Esophagus squamous epithelium (tissue), 5 donors: ENCODE measurements around the gene TFAP2A. TPM values are rescaled to one million over a fixed set of nuclear protein-coding genes. Genes with fewer than 3 reads are reported as not detected.

Experiments
- DNase-seq: peaks from one replicate; lab custom pipeline; 2025; lab: John Stamatoyannopoulos, UW
- H3K27ac ChIP-seq, 4 donors: fragments of 200-600 bp; sonication (generic); one replicate each; pipeline ENCODE4 v1.5.1; 2016 to 2019; ENCODE audit warnings: mild to moderate bottlenecking in 1 of 4
- H3K27me3 ChIP-seq, 4 donors: fragments of 200-600 bp; sonication (generic); 1 replicate in 3 of 4; 2 replicates in 1 of 4; pipeline versions ENCODE4 v1.5.1 to v1.6.0; 2017 to 2021; ENCODE audit warnings: antibody characterized with exemption in 1 of 4
- H3K36me3 ChIP-seq, 3 donors: fragments of 200-600 bp; sonication (generic); one replicate each; pipeline ENCODE4 v1.5.1; 2016 to 2019
- H3K4me1 ChIP-seq, 3 donors: fragments of 200-600 bp; sonication (generic); one replicate each; pipeline ENCODE4 v1.5.1; 2017 to 2019
- H3K4me3 ChIP-seq, 4 donors: fragments of 200-600 bp; sonication (generic); 1 replicate in 3 of 4; 2 replicates in 1 of 4; pipeline ENCODE4 v1.5.1; 2016 to 2019; ENCODE audit warnings: mild to moderate bottlenecking in 2 of 4, moderate library complexity in 1 of 4
- H3K9me3 ChIP-seq, 3 donors: fragments of 200-600 bp; sonication (generic); one replicate each; pipeline ENCODE4 v1.5.1; 2016 to 2019
- CTCF ChIP-seq, 6 experiments: fragments of 450-650 bp in 4 of 6; fragments of 200-600 bp in 2 of 6; sonication (generic) in 2 of 6; IDR thresholded peaks; one replicate each; pipeline ENCODE4 v1.5.1; 2016 to 2019; ENCODE audit warnings: antibody characterized with exemption in 6 of 6, mild to moderate bottlenecking in 4 of 6, moderate library complexity in 4 of 6
- POLR2A ChIP-seq, 4 donors: fragments of 450-650 bp; IDR thresholded peaks; one replicate each; pipeline ENCODE4 v1.6.1; 2017; ENCODE audit warnings: antibody characterized with exemption in 4 of 4, mild to moderate bottlenecking in 4 of 4, moderate library complexity in 3 of 4
- WGBS, 2 donors: methylation state at CpG; one replicate each; pipeline ENCODE4 v1.1.5; 2018; 5-methylcytosine and 5-hydroxymethylcytosine counted together
- intact Hi-C: fragments of 100-400 bp; cut with DNase I; formaldehyde crosslinking; loops from one replicate; pipeline ENCODE4 v1.15.0; 2022
- total RNA-seq, 4 donors: library from RNA; depleted of rRNA; stranded (reverse); fragments of >200 nt; gene quantifications; one replicate each; pipeline ENCODE4 v1.1.0, GENCODE V29; 2016
- donor health status: DM: yes; HTN: yes; CAD: no.

The TFAP2A gene
- total RNA-seq, 4 donors from 2014 or later: 11.6 to 39.1 (median 29.9) TPM

GRCh38 chr6:10393544-10394225, 21.2 kb downstream of the TFAP2A start:
- WGBS, 2 donors: 21 to 30% methylated on average over 8 of the region's 8 CpGs
- peaks cover 0 to 22% (median 0%) of the 10 kb centered on the region in 3 donors for H3K36me3 ChIP-seq
- H3K27ac ChIP-seq: no peak overlapping the region
- peaks cover 0 to 6% (median 0%) of the 10 kb centered on the region in 3 donors for H3K4me1 ChIP-seq
- intact Hi-C loops: no loop called here
- no peak overlapping the region for H3K4me3 ChIP-seq
- DNase-seq: no peak
- H3K9me3 ChIP-seq: no peaks in the 10 kb centered on the region
- no peak for TF ChIP-seq CTCF (IDR thresholded peaks at IDR 0.05)
- TF ChIP-seq POLR2A (IDR thresholded peaks at IDR 0.05): no peak
- H3K27me3 ChIP-seq: peaks cover 0 to 100% (median 5%) of the 10 kb centered on the region in 4 donors

GRCh38 chr6:10391799-10392198, 23.1 kb downstream of the TFAP2A start:
- intact Hi-C loops: no loop called here
- Histone ChIP-seq H3K4me1 (peaks cover 0 to 6% (median 0%) of the 10 kb centered on the region in 3 donors), H3K9me3 (no peaks in the 10 kb centered on the region), H3K36me3 (peaks cover 0 to 4% (median 0%) of the 10 kb centered on the region in 3 donors), H3K4me3 (no peak overlapping the region), H3K27ac (no peak overlapping the region), H3K27me3 (peaks cover 0 to 100% (median 5%) of the 10 kb centered on the region in 4 donors)
- DNase-seq: no peak
- 47 to 61% methylated on average over 10 of the region's 10 CpGs for WGBS, 2 donors
- TF ChIP-seq POLR2A (IDR thresholded peaks at IDR 0.05): no peak
- no peak for TF ChIP-seq CTCF (IDR thresholded peaks at IDR 0.05)

- Histone ChIP-seq H3K27me3 (peaks cover 0 to 100% (median 5%) of the 10 kb centered on the region in 4 donors), H3K36me3 (peaks cover 0 to 4% (median 0%) of the 10 kb centered on the region in 3 donors), H3K27ac (no peak overlapping the region), H3K9me3 (no peaks in the 10 kb centered on the region), H3K4me1 (peaks cover 0 to 6% (median 0%) of the 10 kb centered on the region in 3 donors), H3K4me3 (no peak overlapping the region)
- 40 to 46% methylated on average over 7 to 10 of the region's 10 CpGs for WGBS, 2 donors
- TF ChIP-seq POLR2A (IDR thresholded peaks at IDR 0.05) (no peak), CTCF (IDR thresholded peaks at IDR 0.05) (no peak)
- DNase-seq: no peak
- intact Hi-C loops: no loop called here
These were observed 23.6 kb downstream of the TFAP2A start for GRCh38 chr6:10391299-10391630.

DNA sequence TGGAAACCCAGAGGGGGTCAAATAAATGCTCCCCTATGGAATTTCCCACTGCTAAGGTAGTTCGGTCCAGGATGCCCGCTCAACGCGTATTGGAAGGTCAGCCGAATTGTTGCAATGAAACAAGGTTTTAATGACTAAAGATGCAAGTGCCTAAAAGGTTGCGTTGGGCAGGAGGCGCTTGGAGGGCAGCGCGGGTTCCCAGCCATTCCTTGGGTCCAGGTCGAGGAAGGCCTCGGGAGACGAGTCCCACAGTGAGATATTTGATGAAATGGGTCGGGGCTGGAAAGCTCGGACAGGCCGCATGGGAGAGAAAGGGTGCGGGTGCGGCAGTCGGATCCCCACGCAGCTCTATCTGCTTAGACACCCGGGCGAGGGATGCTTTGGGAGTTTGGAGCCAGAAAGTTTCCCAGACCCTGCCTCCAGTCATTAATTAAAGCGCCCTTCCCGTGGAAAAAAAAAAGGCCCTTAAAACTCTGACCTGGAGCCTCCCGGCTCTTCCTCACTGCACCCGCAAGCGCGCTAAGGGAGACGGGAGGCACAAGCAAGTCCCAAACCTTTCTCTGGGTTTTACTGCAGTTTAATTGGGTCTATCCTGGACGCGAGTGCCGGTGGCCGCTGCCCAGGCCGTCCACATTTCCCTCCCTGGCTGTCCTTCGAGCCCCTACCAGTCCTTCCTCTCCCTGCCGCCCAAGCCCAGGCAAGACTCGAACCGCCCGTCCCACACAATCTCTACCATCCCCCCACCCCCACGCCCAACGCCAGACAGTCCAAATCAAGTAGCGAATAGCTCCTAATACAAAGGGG, 24.2 kb downstream of the TFAP2A start:
- H3K27me3 ChIP-seq: peaks cover 0 to 100% (median 5%) of the 10 kb centered on the region in 4 donors
- intact Hi-C loops: no loop called here
- 52 to 69% methylated on average over 20 to 32 of the region's 41 CpGs for WGBS, 2 donors
- H3K4me1 ChIP-seq: peaks cover 0 to 6% (median 0%) of the 10 kb centered on the region in 3 donors
- no peak for TF ChIP-seq POLR2A (IDR thresholded peaks at IDR 0.05)
- TF ChIP-seq CTCF (IDR thresholded peaks at IDR 0.05): no peak
- peaks cover 0 to 4% (median 0%) of the 10 kb centered on the region in 3 donors for H3K36me3 ChIP-seq
- no peaks in the 10 kb centered on the region for H3K9me3 ChIP-seq
- no peak for DNase-seq
- no peak overlapping the region for H3K27ac ChIP-seq
- H3K4me3 ChIP-seq: no peak overlapping the region
